Pancreas (tissue), 10 donors: ENCODE measurements around the gene CYP27A1. TPM values are rescaled to one million over a fixed set of nuclear protein-coding genes. Genes with fewer than 3 reads are reported as not detected.
"Not testable (repeated sequence)": the region's sequence is repeated elsewhere in the genome, so short reads cannot be mapped to it uniquely, and the experiment has no call there.

Experiments used
- ATAC-seq, 4 donors: fragments of 200-7000 bp; cut with Tn5 transposase; one replicate each; pipeline versions ENCODE4 v1.8.0 to v1.9.1; 2020; ENCODE audit warnings: mild to moderate bottlenecking in 4 of 4, moderate library complexity in 4 of 4
- DNase-seq, 6 donors: peaks; one replicate each; pipeline ENCODE4 v3.0.0-alpha.2; 2020
- FAIRE-seq: peaks from 2 replicates; lab custom pipeline; 2012; peaks lifted over from hg19 to GRCh38; lab: Jason Lieb, UNC
- H3K27ac ChIP-seq, 4 donors: fragments of 200-600 bp; sonication (generic); 1 replicate in 3 of 4; 2 replicates in 1 of 4; pipeline versions ENCODE4 v1.5.0 to v1.8.0; 2020
- H3K27me3 ChIP-seq, 4 donors: fragments of 200-600 bp; one replicate each; pipeline ENCODE4 v1.8.0; 2021
- H3K36me3 ChIP-seq, 3 donors: fragments of 200-600 bp; sonication (generic) in 1 of 3; one replicate each; pipeline versions ENCODE4 v1.5.0 to v1.8.0; 2020 to 2021
- H3K4me1 ChIP-seq, 3 donors: fragments of 200-600 bp; one replicate each; pipeline ENCODE4 v1.8.0; 2021
- H3K4me3 ChIP-seq, 4 donors: fragments of 200-600 bp; sonication (generic) in 2 of 4; one replicate each; pipeline versions ENCODE4 v1.5.0 to v1.8.0; 2020 to 2021
- H3K9me3 ChIP-seq, 4 donors: fragments of 200-600 bp; one replicate each; pipeline ENCODE4 v1.8.0; 2021
- WGBS, 2 donors: extraction: QIAGEN DNeasy Blood & Tissue Kit; methylation state at CpG; one replicate each; pipeline ENCODE4 v1.1.7; 2013; 5-methylcytosine and 5-hydroxymethylcytosine counted together
- intact Hi-C, 3 donors: fragments of 100-400 bp; cut with DNase I; formaldehyde crosslinking; loops; one replicate each; pipeline versions ENCODE4 v1.11.1 to v1.14.2; 2022
- polyA plus RNA-seq, 2 donors: library from polyadenylated mRNA; stranded (reverse); fragments of 200-250 nt; gene quantifications; one replicate each; pipeline ENCODE4 v1.2.3, GENCODE V29; 2013
- total RNA-seq, 6 donors: library from RNA; stranded (reverse); fragmentation: NEBNext Ultra II Directional in 4 of 6; extraction: Animal tissue kit (Norgen Biotek cat#: 25700) in 4 of 6; gene quantifications; one replicate each; pipeline versions ENCODE4 v1.2.1 to v1.2.4, GENCODE V29; 2021 to 2023
- TF ChIP-seq, protein P1 (sequence below), 4 donors: fragments of 200-600 bp; sonication (generic) in 3 of 4; IDR thresholded peaks; one replicate each; pipeline versions ENCODE4 v1.5.0 to v1.8.0; 2021; ENCODE audit warnings: antibody characterized with exemption in 4 of 4
- donor health status: healthy with polysubstance abuse.
- donor health status: DM: no; HTN: no; CAD: no; lungs with moderate emphysema.
- donor health status: DM: no; HTN: no; CAD: no.
- donor health status: control.
- donor health status: control.
- donor health status: Bipolar disorder and iron deficiency.
- donor health status: DM: yes; HTN: yes; CAD: no.
- donor health status: DM: no; HTN: no; CAD: no.
- donor health status: DM: no; HTN: no; CAD: no.
- donor health status: DM: yes; HTN: yes; CAD: no.

CYP27A1 gene
- total and polyA plus RNA-seq, 8 donors, result 3.1 to 21.6 (median 5.1) TPM

DNA sequence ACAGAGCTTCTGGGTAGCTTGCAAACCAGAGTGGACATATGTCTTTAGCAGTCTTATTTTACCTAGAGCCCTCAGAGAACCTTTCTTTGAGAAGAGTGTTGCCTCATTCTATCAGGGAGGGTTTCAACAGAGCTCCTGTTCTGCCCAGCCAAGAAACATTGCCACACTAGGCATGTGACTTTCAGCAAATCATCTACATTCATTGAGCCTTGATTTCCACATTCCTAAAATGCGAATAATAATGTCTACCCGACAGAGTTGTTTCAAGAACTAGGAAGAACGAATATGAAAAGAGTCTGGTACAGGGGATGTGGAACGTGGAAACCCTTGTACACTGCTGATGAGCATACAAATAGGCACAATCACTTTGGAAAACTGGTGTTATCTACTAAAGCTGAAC is 57.5 kb downstream of the CYP27A1 start:
- H3K9me3 ChIP-seq, result no peaks in the 10 kb centered on the region
- FAIRE-seq (no peak), DNase-seq (no peak), ATAC-seq (peak in 1 of 4 donors; percentile 49)
- intact Hi-C loops, result no loop called here
- TF ChIP-seq, protein P1, sequence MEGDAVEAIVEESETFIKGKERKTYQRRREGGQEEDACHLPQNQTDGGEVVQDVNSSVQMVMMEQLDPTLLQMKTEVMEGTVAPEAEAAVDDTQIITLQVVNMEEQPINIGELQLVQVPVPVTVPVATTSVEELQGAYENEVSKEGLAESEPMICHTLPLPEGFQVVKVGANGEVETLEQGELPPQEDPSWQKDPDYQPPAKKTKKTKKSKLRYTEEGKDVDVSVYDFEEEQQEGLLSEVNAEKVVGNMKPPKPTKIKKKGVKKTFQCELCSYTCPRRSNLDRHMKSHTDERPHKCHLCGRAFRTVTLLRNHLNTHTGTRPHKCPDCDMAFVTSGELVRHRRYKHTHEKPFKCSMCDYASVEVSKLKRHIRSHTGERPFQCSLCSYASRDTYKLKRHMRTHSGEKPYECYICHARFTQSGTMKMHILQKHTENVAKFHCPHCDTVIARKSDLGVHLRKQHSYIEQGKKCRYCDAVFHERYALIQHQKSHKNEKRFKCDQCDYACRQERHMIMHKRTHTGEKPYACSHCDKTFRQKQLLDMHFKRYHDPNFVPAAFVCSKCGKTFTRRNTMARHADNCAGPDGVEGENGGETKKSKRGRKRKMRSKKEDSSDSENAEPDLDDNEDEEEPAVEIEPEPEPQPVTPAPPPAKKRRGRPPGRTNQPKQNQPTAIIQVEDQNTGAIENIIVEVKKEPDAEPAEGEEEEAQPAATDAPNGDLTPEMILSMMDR (IDR thresholded peaks at IDR 0.05), result no peak
- no peaks in the 10 kb centered on the region for H3K4me1 ChIP-seq
- no peak overlapping the region for H3K27ac ChIP-seq
- no peak overlapping the region for H3K4me3 ChIP-seq
- WGBS, 2 donors, result 52 to 64% methylated on average over 4 of the region's 4 CpGs
- no peaks in the 10 kb centered on the region for H3K36me3 ChIP-seq
- H3K27me3 ChIP-seq, result no peaks in the 10 kb centered on the region

DNA sequence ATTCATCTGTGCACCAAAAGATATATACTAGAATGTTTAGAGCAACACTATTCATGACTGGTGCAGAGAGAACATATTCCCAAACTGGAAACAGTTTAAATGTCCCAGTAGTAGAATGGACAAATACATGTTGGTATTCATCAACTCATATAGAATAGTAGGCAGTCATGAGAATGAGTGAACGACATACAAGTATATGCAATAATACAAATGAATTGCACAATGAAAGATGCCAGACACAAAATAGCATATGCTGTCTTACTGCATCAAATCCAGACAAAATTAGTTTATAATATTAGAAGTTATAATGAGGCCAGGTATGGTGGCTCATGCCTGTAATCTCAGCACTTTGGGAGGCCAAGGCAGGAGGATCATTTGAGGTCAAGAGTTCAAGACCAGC is 57.9 kb downstream of the CYP27A1 start:
- DNase-seq, result no peak
- no peak for ATAC-seq
- intact Hi-C loops, result no loop called here
- no peak overlapping the region for H3K27ac ChIP-seq
- H3K36me3 ChIP-seq, result no peaks in the 10 kb centered on the region
- no peaks in the 10 kb centered on the region for H3K27me3 ChIP-seq
- TF ChIP-seq, protein P1 (IDR thresholded peaks at IDR 0.05), result no peak
- H3K9me3 ChIP-seq, result no peaks in the 10 kb centered on the region
- 49 to 59% methylated on average over 1 of the region's 1 CpG for WGBS, 2 donors
- H3K4me1 ChIP-seq, result no peaks in the 10 kb centered on the region
- no peak overlapping the region for H3K4me3 ChIP-seq
- FAIRE-seq, result no peak

GRCh38 chr2:218844334-218844733 is 62.4 kb downstream of the CYP27A1 start:
- H3K9me3 ChIP-seq, ATAC-seq, FAIRE-seq, intact Hi-C loops, H3K4me1 ChIP-seq, DNase-seq, H3K27ac ChIP-seq, H3K4me3 ChIP-seq, H3K27me3 ChIP-seq, H3K36me3 ChIP-seq: not testable (repeated sequence)
- 83 to 90% methylated on average over 5 of the region's 5 CpGs for WGBS, 2 donors

GRCh38 chr2:218846963-218847362 is 65.0 kb downstream of the CYP27A1 start:
- H3K36me3 ChIP-seq, ATAC-seq, H3K27me3 ChIP-seq, intact Hi-C loops, H3K4me3 ChIP-seq, H3K4me1 ChIP-seq, H3K27ac ChIP-seq, H3K9me3 ChIP-seq, DNase-seq, FAIRE-seq: not testable (repeated sequence)
- WGBS, 2 donors, result 71 to 77% methylated on average over 7 to 18 of the region's 18 CpGs

GRCh38 chr2:218849721-218850120 is 67.8 kb downstream of the CYP27A1 start:
- FAIRE-seq, result no peak
- intact Hi-C loops, result no loop called here
- H3K27ac ChIP-seq, result no peak overlapping the region

DNA sequence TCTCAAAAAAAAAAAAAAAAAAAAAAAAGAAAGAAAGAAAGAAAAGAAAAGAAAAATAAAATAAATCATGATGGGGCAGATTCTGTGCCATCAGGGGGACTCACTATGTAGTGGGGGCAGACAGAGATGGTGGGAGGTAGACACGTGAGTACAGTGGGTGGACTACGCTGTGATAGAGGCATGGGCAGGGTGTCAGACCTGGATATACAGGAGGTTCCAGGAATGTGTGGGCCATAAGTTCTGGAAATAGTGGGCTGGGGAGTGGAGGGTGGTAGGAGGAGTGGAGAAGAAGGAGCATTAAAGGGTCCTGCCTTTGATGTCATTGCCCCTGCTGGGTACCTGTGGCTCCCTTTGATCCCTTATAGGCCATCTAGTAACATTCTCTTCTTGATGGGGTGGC is 68.8 kb downstream of the CYP27A1 start:
- DNase-seq, result no peak
- no peaks in the 10 kb centered on the region for H3K9me3 ChIP-seq
- FAIRE-seq, result no peak
- H3K4me3 ChIP-seq, result no peak overlapping the region
- TF ChIP-seq, protein P1 (IDR thresholded peaks at IDR 0.05), result no peak
- WGBS, 2 donors, result 58 to 81% methylated on average over 2 of the region's 2 CpGs
- peaks cover 0 to 4% (median 4%) of the 10 kb centered on the region in 4 donors for H3K27me3 ChIP-seq
- ATAC-seq, result no peak
- H3K27ac ChIP-seq, result no peak overlapping the region
- intact Hi-C loops, result no loop called here
- H3K4me1 ChIP-seq, result no peaks in the 10 kb centered on the region
- H3K36me3 ChIP-seq, result no peaks in the 10 kb centered on the region

More at GRCh38 chr2:218849721-218850120, 67.8 kb downstream of the CYP27A1 start:
- TF ChIP-seq, protein P1 (IDR thresholded peaks at IDR 0.05), result no peak
- H3K4me1 ChIP-seq, result no peaks in the 10 kb centered on the region
- 62 to 65% methylated on average over 7 of the region's 7 CpGs for WGBS, 2 donors
- H3K36me3 ChIP-seq, result no peaks in the 10 kb centered on the region
- DNase-seq, result no peak
- ATAC-seq, result no peak
- H3K4me3 ChIP-seq, result no peak overlapping the region
- peaks cover 0 to 4% (median 4%) of the 10 kb centered on the region in 4 donors for H3K27me3 ChIP-seq
- no peaks in the 10 kb centered on the region for H3K9me3 ChIP-seq
